Upper lobe of left lung (tissue), 6 donors: ENCODE measurements around the gene KCNH8. TPM values are rescaled to one million over a fixed set of nuclear protein-coding genes. Genes with fewer than 3 reads are reported as not detected.

Experiments used
- ATAC-seq, 2 donors: fragments of 200-7000 bp; cut with Tn5 transposase; one replicate each; pipeline ENCODE4 v1.9.1; 2022; ENCODE audit warnings: mild to moderate bottlenecking in 2 of 2, moderate library complexity in 2 of 2; ENCODE audit not compliant: low FRiP score in 2 of 2
- DNase-seq, 2 donors: peaks; one replicate each; pipeline ENCODE4 v3.0.0-alpha.2; 2019 to 2020
- H3K27ac ChIP-seq, 4 donors: fragments of 200-600 bp; sonication (generic); one replicate each; pipeline ENCODE4 v1.5.1; 2016 to 2019
- H3K27me3 ChIP-seq, 4 donors: fragments of 200-600 bp; sonication (generic); one replicate each; pipeline ENCODE4 v1.5.1; 2017 to 2019
- H3K36me3 ChIP-seq, 4 donors: fragments of 200-600 bp; sonication (generic); one replicate each; pipeline ENCODE4 v1.5.1; 2016 to 2019
- H3K4me1 ChIP-seq, 4 donors: fragments of 200-600 bp; sonication (generic); one replicate each; pipeline ENCODE4 v1.5.1; 2018 to 2019
- H3K4me3 ChIP-seq, 4 donors: fragments of 200-600 bp; sonication (generic); one replicate each; pipeline ENCODE4 v1.5.1; 2017 to 2019; ENCODE audit warnings: mild to moderate bottlenecking in 2 of 4, moderate library complexity in 1 of 4
- H3K9me3 ChIP-seq, 4 donors: fragments of 200-600 bp; sonication (generic); one replicate each; pipeline ENCODE4 v1.5.1; 2018 to 2019
- CTCF ChIP-seq, 6 experiments: fragments of 450-650 bp in 4 of 6; fragments of 200-600 bp in 2 of 6; sonication (generic) in 2 of 6; IDR thresholded peaks; one replicate each; pipeline ENCODE4 v1.5.1; 2016 to 2019; ENCODE audit warnings: antibody characterized with exemption in 6 of 6
- EP300 ChIP-seq, 4 donors: sonication (generic); formaldehyde crosslinking; IDR thresholded peaks; one replicate each; pipeline ENCODE4 v1.5.1; 2017; ENCODE audit warnings: antibody characterized with exemption in 4 of 4, control low read depth in 2 of 4
- POLR2A ChIP-seq, 4 donors: fragments of 450-650 bp; IDR thresholded peaks; one replicate each; pipeline ENCODE4 v1.5.1; 2016 to 2017; ENCODE audit warnings: antibody characterized with exemption in 4 of 4, mild to moderate bottlenecking in 2 of 4
- POLR2AphosphoS5 ChIP-seq, 2 donors: sonication (generic); formaldehyde crosslinking; IDR thresholded peaks; one replicate each; pipeline ENCODE4 v1.5.1; 2017; ENCODE audit warnings: antibody characterized with exemption in 2 of 2
- WGBS, 2 donors: methylation state at CpG; one replicate each; pipeline ENCODE4 v1.1.5; 2017 to 2018; 5-methylcytosine and 5-hydroxymethylcytosine counted together
- total RNA-seq, 6 donors: library from RNA; depleted of rRNA in 4 of 6; stranded (reverse); fragments of >200 nt in 4 of 6; gene quantifications; one replicate each; pipeline versions ENCODE4 v1.1.0 to v1.2.1, GENCODE V29; 2016 to 2021
- donor health status: DM: no; HTN: no; CAD: no; lungs with moderate emphysema.
- donor health status: DM: no; HTN: yes; CAD: no; lungs with severe emphysema.

KCNH8 gene
- total RNA-seq, 6 donors from 2014 or later, result 0.10 to 0.24 (median 0.13) TPM; not detected in 2

- ATAC-seq, result no peak
- H3K27me3 ChIP-seq, result no peaks in the 10 kb centered on the region
- no peaks in the 10 kb centered on the region for H3K9me3 ChIP-seq
- H3K27ac ChIP-seq, result no peak overlapping the region
- H3K36me3 ChIP-seq, result no peaks in the 10 kb centered on the region
- no peaks in the 10 kb centered on the region for H3K4me1 ChIP-seq
- WGBS, 2 donors, result 70 to 77% methylated on average over 2 of the region's 2 CpGs
- no peak overlapping the region for H3K4me3 ChIP-seq
- TF ChIP-seq CTCF (IDR thresholded peaks at IDR 0.05), result no peak
- TF ChIP-seq EP300 (IDR thresholded peaks at IDR 0.05), result no peak
- no peak for TF ChIP-seq POLR2A (IDR thresholded peaks at IDR 0.05)
- TF ChIP-seq POLR2AphosphoS5 (IDR thresholded peaks at IDR 0.05), result no peak
- no peak for DNase-seq
Observed at GRCh38 chr3:19248143-19248542, 99.8 kb downstream of the KCNH8 start.

GRCh38 chr3:19248767-19249166 lies 100.5 kb downstream of the KCNH8 start:
- Histone ChIP-seq H3K36me3 (no peaks in the 10 kb centered on the region), H3K4me3 (no peak overlapping the region), H3K9me3 (no peaks in the 10 kb centered on the region), H3K27ac (no peak overlapping the region), H3K27me3 (no peaks in the 10 kb centered on the region), H3K4me1 (no peaks in the 10 kb centered on the region)
- TF ChIP-seq EP300 (IDR thresholded peaks at IDR 0.05) (no peak), POLR2AphosphoS5 (IDR thresholded peaks at IDR 0.05) (no peak), CTCF (IDR thresholded peaks at IDR 0.05) (no peak), POLR2A (IDR thresholded peaks at IDR 0.05) (no peak)
- 88 to 96% methylated on average over 1 of the region's 1 CpG for WGBS, 2 donors
- DNase-seq, result no peak
- ATAC-seq, result no peak

- H3K4me3 ChIP-seq, result no peak overlapping the region
- H3K9me3 ChIP-seq, result no peaks in the 10 kb centered on the region
- DNase-seq (no peak), ATAC-seq (no peak)
- H3K27me3 ChIP-seq, result no peaks in the 10 kb centered on the region
- WGBS, 2 donors, result 78 to 79% methylated on average over 6 of the region's 6 CpGs
- no peak overlapping the region for H3K27ac ChIP-seq
- TF ChIP-seq POLR2A (IDR thresholded peaks at IDR 0.05), result no peak
- no peak for TF ChIP-seq POLR2AphosphoS5 (IDR thresholded peaks at IDR 0.05)
- no peak for TF ChIP-seq CTCF (IDR thresholded peaks at IDR 0.05)
- no peak for TF ChIP-seq EP300 (IDR thresholded peaks at IDR 0.05)
- no peaks in the 10 kb centered on the region for H3K36me3 ChIP-seq
- no peaks in the 10 kb centered on the region for H3K4me1 ChIP-seq
Observed at GRCh38 chr3:19250959-19251610, 102.8 kb downstream of the KCNH8 start.

GRCh38 chr3:19254189-19254588 lies 105.9 kb downstream of the KCNH8 start:
- no peaks in the 10 kb centered on the region for H3K36me3 ChIP-seq
- H3K4me3 ChIP-seq, result no peak overlapping the region
- H3K9me3 ChIP-seq, result no peaks in the 10 kb centered on the region
- no peaks in the 10 kb centered on the region for H3K4me1 ChIP-seq
- TF ChIP-seq POLR2A (IDR thresholded peaks at IDR 0.05) (no peak), POLR2AphosphoS5 (IDR thresholded peaks at IDR 0.05) (no peak), CTCF (IDR thresholded peaks at IDR 0.05) (no peak), EP300 (IDR thresholded peaks at IDR 0.05) (no peak)
- DNase-seq, result no peak
- 39 to 64% methylated on average over 2 of the region's 2 CpGs for WGBS, 2 donors
- ATAC-seq, result no peak
- H3K27ac ChIP-seq, result no peak overlapping the region
- no peaks in the 10 kb centered on the region for H3K27me3 ChIP-seq

GRCh38 chr3:19254784-19255338 lies 106.6 kb downstream of the KCNH8 start:
- H3K4me1 ChIP-seq, result no peaks in the 10 kb centered on the region
- DNase-seq, result no peak
- TF ChIP-seq CTCF (IDR thresholded peaks at IDR 0.05) (no peak), POLR2AphosphoS5 (IDR thresholded peaks at IDR 0.05) (no peak), EP300 (IDR thresholded peaks at IDR 0.05) (no peak)
- H3K9me3 ChIP-seq, result no peaks in the 10 kb centered on the region
- H3K4me3 ChIP-seq, result no peak overlapping the region
- no peaks in the 10 kb centered on the region for H3K36me3 ChIP-seq
- WGBS, 2 donors, result 83 to 85% methylated on average over 5 of the region's 5 CpGs
- H3K27ac ChIP-seq, result no peak overlapping the region
- no peak for ATAC-seq
- H3K27me3 ChIP-seq, result no peaks in the 10 kb centered on the region
